ENCODE results near the gene BRAF.
"Not testable (repeated sequence)": the region's sequence is repeated elsewhere in the genome, so short reads cannot be mapped to it uniquely, and the experiment has no call there.

The BRAF gene

GRCh38 chr7:140697447-140698143 lies 227.1 kb downstream of the BRAF start:
- DNase-seq, result no peak

GRCh38 chr7:140696680-140697446 lies 227.9 kb downstream of the BRAF start, which contains the start of gene NDUFB2:
Gene NDUFB2 (plus strand): TSS chr7:140696708. CDS start chr7:140696745, 37 bp downstream.
- DNase-seq, result peak; percentile 79

- peak; percentile 95 for DNase-seq
Observed at GRCh38 chr7:140696024-140696679, 228.6 kb downstream of the BRAF start.

GRCh38 chr7:140695381-140695780 lies 229.3 kb downstream of the BRAF start:
- no peak for DNase-seq

- no peak for DNase-seq
Observed at GRCh38 chr7:140694592-140694991, 230.1 kb downstream of the BRAF start.

GRCh38 chr7:140693849-140694248 lies 230.9 kb downstream of the BRAF start:
- DNase-seq, result not testable (repeated sequence)

- no peak for DNase-seq
Observed at GRCh38 chr7:140691376-140692045, 233.2 kb downstream of the BRAF start.

- no peak for DNase-seq
Observed at GRCh38 chr7:140689199-140690152, 235.3 kb downstream of the BRAF start.

GRCh38 chr7:140688341-140688740 lies 236.4 kb downstream of the BRAF start:
- no peak for DNase-seq

GRCh38 chr7:140686921-140687320 lies 237.8 kb downstream of the BRAF start:
- no peak for DNase-seq

- no peak for DNase-seq
Observed at GRCh38 chr7:140685407-140686087, 239.2 kb downstream of the BRAF start.

- no peak for DNase-seq
Observed at GRCh38 chr7:140684066-140684950, 240.4 kb downstream of the BRAF start.

GRCh38 chr7:140683657-140684056 lies 241.1 kb downstream of the BRAF start:
- no peak for DNase-seq

- DNase-seq, result no peak
Observed at GRCh38 chr7:140681766-140682165, 243.0 kb downstream of the BRAF start.

- no peak for DNase-seq
Observed at GRCh38 chr7:140680886-140681285, 243.8 kb downstream of the BRAF start.

- DNase-seq, result no peak
Observed at GRCh38 chr7:140679186-140679585, 245.5 kb downstream of the BRAF start.

GRCh38 chr7:140678816-140679130 lies 246.0 kb downstream of the BRAF start:
- DNase-seq, result no peak

GRCh38 chr7:140678081-140678815 lies 246.5 kb downstream of the BRAF start:
- no peak for DNase-seq

GRCh38 chr7:140677496-140677895 lies 247.2 kb downstream of the BRAF start:
- no peak for DNase-seq

- not testable (repeated sequence) for DNase-seq
Observed at GRCh38 chr7:140676956-140677355, 247.8 kb downstream of the BRAF start.
